HG03520 (cell line): Measurements from ENCODE around the gene NANOS2.
"Not testable (repeated sequence)": the region's sequence is repeated elsewhere in the genome, so short reads cannot be mapped to it uniquely, and the experiment has no call there.

Experiments
- ATAC-seq: cut with Tn5 transposase; IDR thresholded peaks from one replicate; pipeline ENCODE4 v1.9.1; 2021; ENCODE audit warnings: mild to moderate bottlenecking, moderate library complexity; ENCODE audit not compliant: unreplicated experiment

The NANOS2 gene

DNA sequence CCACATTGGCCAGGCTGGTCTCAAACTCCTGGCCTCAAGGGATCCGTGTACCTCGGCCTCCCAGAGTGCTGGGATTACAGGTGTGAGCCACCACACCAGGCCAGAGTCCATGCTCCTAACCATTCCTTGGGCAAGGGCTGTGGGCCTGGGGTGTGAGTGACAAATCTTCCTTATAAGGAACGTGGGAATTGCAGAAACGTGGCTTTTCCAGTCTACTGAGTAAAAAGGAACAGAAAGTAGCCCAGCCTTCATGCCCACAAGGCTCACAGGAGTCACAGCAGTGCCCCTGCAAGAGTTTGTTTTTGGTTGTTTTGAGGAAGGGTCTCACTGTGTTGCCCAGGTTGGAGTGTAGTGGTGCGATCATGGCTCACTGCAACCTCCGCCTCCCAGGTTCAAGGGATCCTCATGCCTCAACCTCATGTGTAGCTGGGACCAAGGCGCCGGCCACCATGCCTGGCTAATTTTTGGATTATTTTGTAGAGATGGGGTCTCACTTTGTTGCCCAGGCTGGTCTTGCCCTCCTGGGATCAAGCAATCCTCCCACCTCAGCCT lies 17.2 kb downstream of the NANOS2 start:
- ATAC-seq: no peak

DNA sequence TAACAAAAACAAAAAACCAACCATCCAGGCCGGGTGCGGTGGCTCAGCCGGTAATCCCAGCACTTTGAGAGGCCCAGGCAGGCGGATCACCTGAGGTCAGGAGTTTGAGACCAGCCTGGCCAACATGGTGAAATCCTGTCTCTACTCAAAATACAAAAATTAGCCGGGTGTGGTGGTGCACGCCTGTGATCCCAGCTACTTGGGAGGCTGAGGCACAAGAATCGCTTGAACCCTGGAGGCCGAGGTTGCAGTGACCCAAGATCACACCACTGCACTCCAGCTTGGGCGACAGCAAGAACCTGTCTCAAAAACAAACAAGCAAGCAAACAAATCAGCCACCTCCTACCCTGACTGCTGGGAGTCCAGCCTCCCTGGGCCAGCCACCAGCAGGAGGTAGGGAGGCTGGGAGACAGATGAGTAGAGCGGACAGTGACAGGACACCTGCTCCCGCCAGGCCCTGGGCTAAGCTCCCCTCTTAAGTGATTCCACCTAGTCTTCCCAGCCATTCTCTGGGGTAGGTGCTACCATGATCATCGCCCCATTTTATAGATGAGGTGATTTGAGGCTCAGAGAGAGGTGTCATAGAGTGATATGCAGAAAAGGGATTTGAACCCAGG lies 18.5 kb downstream of the NANOS2 start:
- not testable (repeated sequence) for ATAC-seq

DNA sequence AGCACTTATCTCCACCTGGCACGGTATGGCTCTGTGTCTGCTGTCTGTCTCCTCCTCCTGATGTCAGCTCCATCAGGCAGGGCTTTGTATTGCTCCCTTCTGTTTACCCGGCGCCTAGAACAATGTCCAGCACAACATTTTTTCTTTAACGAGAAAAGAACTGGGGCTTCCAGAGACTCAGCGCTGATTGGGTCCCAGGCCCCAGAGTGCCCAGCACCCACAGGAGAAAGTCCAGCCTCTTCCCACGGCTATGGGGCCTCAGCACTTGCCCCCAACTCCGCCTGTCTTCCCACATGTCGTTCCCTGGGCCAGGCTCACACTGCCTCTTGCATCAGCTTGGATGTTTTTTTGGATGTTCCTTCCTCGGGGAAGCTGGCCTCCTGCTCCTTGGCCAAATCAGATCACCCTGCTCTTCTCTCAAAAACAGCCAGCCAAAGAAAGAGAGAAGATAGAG lies 19.0 kb downstream of the NANOS2 start:
- ATAC-seq: no peak

DNA sequence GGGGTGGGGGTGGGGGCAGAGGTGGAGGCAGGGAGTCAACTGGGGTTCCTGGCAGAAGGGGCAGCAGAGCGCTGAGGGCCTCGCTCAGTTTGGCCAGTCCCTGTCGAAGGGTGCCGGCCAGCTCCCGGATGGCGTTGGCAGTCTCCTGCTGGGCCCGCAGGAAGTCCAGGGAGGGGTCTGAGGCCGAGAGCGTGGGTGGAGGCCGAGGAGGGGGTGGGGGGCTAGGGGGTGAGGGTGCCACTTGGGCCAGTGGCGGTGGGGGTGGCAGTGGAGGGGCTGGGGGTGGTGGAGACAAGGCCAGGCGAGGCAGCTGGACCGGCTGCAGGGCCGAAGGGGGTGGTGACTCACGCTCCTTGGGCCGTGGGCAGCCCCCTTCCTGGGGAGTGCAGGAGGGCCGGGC lies 23.7 kb downstream of the NANOS2 start:
- ATAC-seq: no peak

DNA sequence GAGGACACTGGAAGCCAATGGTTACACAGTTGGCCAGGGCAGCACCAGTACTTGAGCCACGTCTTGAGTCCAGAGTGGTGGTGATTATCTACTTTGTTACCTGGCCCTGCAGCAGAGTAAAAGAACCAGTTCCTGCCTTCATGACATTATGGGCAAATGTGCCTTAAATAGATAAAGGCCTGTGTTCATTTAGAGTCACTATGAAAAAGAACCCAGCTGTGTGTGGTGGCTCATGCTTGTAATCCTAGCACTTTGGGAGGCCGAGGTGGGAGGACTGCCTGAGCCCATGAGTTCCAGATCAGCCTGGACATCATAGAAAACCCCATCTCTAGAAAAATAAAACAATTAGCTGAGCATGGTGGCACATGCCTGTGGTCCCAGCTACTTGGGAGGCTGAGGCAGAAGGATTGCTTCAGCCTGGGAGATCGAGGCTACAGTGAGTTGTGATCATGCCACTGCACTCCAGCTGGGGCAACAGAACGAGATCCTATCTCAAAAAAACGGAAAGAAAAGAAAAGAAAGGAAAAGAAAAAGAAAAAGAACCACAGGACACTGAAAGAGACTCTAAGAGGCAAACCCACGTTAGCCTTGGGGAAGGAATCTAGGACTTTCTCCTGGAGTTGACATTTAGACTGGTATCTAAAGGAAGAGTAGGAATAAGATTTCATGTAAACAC lies 25.2 kb downstream of the NANOS2 start:
- ATAC-seq: no peak

DNA sequence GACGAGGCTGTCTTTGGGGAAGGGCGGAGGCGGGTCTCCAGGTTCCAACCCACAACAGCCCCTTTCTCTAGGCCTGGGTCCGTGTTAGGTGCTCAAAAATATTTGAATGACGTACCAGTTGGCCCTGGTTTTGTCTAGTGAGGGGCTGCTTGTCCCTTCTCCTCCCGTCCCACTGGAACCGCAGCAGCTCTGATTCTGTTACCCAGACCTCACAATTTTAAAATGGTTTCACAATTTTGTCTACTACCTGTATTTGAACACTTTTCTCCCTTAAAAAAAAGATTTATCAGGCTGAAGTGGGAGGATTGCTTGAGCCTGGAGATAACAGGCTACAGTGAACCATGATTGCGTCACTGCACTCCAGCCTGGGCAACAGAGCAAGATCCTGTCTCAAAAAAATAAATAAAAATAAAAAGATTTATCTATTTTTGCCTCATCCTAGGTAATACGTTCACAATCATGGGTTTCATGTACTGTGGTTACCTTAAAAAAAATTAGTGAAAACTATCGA lies 27.3 kb downstream of the NANOS2 start:
- no peak for ATAC-seq

DNA sequence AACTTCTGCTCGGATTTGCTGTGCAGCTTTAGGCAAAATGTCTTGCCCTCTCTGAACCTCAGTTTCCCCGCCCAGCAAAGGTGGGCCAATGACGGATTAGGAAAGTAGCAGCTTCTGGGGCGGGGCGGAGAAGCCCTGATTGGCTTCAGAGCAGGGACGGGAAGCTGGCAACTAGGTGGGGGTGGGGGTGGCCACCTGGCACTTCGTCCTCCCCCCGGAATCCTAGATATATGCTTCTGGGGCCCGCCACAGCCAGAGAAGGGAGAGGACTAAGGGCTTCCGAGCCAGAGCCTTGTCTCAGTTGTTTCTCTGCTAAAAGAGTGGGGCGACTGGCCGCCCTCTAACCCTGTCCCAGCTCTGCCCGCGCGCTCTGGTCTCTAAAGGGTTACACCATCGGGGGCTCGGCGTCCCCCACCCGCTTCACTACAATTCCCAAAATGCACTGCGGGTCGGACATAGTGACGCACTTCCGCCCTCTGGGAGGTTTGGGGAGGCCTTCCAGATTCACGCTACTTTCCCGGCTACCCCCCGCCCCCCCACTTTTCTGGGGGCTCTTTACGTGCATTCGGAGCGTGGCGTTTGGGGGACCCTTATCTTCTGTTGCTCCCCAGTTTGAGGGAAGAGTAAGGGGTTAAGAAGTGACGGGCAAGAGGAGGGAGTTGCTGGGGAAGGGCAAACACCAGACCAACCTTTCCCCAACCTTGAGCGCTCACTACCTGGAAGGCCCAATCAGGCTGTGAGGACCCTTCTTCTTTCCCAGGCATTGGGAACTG lies 28.0 kb downstream of the NANOS2 start:
- ATAC-seq: peak; percentile 49

DNA sequence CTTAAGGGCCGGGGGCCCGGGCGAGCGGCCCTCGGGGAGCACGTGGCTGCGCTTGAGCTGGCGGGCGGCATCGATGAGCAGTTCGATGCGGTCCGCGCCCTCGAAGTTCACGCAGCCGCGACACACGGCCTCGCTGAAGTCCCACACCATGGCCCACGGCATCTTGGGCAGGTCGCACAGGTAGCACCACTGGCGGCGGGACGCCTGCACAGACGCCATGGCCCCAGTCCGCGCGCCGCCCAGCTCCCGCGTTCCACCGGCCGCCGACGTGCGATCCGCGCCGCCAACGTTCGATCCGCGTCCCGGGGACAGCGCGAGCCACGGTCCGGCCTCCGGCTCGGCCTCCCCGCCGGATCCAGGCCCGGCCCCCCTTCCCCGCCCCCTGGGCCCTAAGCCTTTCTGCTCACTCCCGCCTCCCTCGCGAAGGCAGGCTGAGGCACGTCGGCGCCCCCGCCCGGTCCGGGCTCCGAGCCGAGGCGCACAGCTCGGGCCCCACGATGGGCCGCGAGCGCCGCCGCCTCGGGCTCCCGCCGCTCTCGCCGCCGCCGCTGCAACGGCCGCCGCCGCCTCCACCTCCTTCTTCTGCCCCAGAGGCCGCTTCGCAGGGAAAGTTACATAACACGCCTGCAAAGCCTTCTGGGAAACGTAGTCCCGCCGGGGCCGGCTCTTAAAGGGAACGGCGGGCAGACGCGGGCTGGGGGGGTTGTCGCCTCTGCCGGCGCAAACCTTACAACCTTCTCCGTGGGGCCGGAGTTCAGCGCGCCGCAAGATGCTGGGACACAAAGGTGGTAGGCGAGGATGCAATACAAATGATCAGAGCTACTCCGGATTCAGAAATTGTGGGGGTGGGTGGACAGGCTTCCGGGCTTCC lies 28.8 kb downstream of the NANOS2 start, which contains the start of gene IRF2BP1:
IRF2BP1 (minus strand) TSS at position 586 of the 871 bp plus-strand sequence; CDS start at position 219, 367 bp downstream.
- peak; percentile 34 for ATAC-seq

DNA sequence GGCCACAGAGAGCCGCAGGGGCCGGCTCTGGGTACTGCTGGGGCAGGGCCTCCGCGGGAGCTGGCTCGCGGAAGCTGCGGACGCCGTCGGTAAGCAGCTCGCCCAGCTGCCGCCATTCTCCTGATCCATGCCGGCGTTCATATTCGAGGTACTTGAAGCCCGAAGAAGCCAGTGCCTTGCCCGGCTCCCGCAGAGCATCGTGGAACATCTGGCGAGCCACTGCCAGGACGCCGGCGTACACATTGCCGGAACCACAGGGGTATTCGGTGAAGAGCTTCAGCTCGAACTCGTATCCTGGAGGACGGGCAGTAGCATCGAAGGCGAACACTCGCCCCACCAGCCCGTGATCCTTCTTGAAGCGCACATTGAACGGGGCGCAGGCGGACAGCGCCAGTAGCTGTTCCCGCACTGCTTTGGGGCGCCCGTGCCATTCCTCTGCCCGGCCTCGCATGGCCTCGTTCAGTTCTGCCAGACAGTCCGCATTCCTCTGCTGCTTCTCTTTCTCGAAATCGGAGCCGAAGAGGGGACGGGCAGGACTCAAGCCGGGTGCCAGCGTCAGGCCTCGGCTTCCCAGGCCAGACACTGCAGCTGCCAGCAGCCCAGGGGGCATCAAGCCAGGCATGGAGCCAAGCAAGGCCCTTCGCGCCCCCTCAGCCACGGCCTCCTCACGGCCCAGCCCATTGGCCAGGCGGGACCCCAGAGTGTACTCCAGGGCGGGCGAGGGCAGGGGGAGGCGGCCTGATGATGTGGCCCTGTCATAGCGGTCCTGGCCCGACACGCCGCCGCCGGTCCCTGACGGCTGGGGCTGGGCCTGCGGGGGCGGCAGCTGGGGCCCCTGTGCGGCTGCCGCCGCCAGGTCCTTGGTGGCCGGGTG lies 29.7 kb downstream of the NANOS2 start:
- ATAC-seq: no peak

DNA sequence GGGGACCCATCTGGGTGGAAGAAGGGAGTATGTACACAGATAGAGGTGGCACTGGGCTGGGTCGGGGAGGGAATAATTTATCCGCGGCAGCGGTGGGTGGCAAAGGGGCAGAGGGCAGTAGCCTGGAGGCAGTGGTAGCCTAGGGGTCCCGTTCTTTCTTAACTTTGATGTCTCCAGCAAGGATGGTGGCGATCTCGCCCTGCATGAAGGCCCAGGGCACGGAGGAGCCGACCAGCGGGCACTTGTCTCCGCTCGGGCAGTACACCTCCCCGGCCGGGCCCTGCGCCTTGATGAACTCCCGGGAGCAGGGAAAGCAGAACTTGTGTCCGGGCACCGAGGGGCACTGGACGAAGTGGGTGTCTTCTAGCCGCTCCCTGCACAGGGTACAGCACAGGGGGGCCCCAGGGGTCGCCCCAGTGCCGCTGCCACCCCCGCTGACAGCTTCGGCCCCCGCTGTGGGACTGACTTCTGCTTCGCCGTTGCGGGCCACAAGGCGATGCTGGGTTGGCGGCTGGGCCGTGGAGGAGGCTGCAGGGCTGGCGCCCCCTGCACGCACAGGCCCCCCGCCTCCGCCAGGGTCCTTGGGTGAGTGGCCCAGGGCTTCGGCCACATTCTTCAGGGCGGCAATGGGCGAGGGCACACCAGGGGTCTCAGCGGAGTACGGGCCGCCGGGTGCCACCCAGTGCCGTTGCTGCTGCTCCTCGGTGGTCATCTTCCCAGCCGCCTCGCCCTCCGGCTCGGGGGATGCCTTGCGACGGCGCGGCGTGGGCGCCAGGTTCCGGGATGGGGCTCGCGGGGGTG lies 30.5 kb downstream of the NANOS2 start:
- ATAC-seq: no peak

DNA sequence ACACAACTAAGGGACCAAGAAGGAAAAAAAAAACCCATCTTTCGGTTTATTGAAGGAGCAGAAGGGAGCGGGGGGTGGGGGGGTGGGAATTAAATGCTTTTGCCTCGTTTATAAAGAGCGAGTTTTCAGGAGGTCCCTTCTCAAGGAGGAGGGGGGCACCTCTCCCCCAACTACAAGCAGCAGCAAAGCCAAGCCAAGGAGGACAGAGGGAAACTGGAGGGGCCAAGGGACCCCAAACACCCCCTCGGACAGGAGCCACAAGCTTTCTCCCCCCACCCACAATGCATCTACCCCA lies 31.0 kb downstream of the NANOS2 start:
- no peak for ATAC-seq

DNA sequence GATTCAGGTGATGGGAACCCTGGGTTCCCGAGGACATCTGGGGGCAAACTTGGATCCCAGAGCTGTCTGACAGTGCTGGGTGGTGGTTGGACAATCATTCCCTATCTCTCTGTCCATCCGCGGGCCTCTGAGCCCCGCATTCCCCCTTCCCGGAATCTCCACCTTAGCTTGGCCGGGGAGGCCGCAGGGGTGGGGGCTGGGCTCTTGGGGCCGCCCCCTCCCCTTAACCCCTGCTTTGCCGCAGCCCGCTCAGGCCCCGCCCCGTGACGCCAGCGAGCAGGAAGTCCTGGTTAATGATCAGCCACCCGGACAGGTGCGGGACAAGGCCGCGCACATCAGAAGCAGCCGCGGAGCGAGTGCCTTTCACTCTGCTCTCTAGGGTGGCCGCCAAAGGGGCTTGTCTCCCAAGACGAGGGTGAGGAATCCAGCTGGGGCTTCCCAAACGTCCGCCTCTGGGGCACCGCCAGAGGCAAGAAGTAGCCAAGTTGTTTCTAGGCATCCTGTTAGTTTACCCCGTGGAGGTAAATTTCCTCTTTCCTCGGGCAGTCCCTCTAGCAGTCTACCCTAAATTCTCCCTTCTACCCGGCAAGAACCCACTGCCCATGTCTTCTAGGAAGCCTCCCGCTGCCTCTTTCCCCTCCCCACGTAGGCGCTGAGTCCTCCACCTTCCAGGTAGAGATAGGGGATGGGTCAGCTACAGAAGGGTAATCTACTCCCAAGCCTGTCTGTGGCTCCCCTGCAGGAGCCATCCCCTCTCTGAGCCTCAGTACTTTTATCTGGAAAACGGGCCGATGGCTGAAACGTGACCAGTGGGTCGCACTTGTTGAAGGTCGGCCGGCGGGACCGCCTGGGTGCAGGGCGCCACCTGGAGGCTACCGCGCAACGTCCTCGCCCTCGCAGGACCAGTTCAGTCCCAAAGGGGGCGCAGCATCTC lies 31.7 kb downstream of the NANOS2 start:
- ATAC-seq: no peak

DNA sequence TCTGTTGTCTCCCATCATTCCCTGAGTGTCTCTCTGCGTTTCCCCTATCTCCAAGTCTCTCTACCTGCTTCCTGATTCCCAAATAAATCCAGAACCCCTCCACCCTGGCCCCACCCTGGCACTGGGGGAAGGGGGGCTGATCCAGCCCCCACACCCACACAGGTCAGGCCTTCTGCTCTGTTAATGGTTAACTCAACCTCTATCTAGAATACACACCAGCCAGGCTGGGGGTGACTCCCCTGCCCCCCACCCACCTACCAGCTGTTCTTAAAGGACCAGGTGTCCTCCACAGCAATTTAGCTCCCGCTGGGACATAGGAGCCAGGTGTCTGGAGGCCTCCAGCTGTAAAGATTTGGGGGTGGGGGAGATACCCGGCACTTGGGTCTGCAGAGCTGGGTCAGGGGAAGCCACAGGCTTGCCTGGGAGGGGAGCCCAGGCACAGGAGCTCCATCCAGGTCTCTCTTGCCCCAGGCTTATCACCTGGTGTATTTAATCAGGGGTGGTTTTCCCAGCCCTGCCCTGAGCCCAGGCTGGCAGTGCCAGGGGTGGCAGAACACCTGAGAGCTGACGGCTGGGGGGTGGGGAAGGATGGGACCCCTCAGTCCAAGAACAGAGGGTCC lies 32.6 kb downstream of the NANOS2 start:
- ATAC-seq: no peak

DNA sequence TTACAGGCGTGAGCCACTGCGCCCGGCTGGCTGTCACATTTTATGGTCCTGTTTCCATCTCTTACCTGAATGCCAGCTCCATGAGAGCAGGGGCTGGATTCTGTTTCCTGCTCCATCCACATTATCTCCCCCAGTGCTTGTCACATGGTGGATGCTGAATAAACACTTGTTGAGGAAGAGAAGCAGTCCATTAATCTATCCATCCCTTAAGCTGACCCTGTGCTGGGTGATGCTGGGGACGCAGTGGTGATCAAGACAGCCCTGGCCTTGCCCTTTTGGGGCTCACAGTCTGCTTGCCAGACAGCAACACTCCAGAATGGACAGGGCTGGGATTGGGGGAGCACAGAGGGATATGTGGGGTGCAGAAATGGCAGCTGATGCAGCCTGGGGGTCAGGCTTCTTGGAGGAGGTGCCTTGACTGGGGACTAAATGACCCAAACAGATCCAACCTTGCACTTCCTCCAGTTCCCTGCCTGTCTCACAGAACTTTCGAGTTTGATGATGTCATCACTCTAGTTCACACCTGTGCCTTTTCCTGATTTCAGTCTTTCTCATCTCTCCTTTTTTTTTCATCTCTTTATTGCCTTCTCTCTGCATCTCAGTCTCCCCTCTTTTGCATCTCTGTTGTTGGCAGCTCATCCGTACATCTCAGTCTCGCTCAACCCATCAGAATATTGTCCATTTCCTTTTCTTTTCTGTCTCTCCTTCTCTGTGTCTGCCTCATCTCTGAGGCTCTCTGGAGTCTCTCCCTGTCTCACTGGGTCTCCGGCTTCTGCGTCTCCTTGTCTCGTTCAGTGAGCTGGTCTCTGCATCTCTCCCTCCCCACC lies 33.3 kb downstream of the NANOS2 start:
- no peak for ATAC-seq

DNA sequence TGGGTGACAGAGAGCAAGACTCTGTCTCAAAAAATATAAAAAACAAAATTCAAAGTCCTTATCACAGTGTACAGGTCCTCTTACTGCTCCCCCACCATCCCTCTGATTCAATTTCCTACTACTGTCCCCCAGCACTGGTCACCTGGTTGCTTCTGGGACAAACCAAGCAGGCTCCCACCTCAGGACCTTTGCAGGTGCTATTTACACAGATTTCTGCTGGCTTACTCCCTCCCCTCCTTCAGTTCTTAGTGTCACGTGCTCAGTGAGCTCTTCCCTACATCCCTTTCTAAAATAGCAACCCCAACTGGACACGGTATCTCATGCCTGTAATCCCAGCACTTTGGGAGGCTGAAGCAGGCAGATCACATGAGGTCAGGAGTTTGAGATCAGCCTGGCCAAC lies 34.6 kb downstream of the NANOS2 start:
- no peak for ATAC-seq

DNA sequence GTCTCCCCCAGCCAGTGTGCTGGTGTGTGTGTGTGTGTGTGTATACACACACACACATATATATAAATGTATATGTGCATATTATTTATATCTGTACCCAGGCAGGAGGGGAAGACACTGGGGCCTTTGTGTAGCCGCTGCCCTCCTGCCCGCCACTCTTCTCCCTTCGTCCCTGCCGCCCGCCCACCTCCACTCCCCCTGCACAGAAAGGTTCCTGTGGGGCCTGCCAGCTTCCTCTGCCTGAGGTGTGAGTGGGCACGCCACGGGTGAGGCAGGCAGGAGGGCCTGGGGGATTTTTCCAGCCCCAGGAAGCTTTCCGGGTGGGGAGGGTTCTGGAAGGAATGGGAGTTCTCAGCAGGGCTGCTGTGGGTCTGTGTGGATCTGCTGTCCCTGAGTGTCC lies 35.5 kb downstream of the NANOS2 start:
- ATAC-seq: no peak
